Spinal cord (tissue), 10 donors: Measurements from ENCODE around the gene CTPS2. TPM values are rescaled to one million over a fixed set of nuclear protein-coding genes. Genes with fewer than 3 reads are reported as not detected.
"Not testable (repeated sequence)": the region's sequence is repeated elsewhere in the genome, so short reads cannot be mapped to it uniquely, and the experiment has no call there.

Source experiments
- DNase-seq, 6 donors: peaks; one replicate each; pipeline versions ENCODE4 v3.0.0 to v3.0.0-alpha.2; 2013 to 2015; ENCODE audit warnings: low spot score in 6 of 6, low read depth in 4 of 6
- H3K27ac ChIP-seq: one replicate; pipeline ENCODE4 v1.5.1; 2013; ENCODE audit warnings: low read depth, low read length, control low read depth
- H3K27me3 ChIP-seq: one replicate; pipeline ENCODE4 v1.6.1; 2013; ENCODE audit warnings: low read length; ENCODE audit not compliant: control insufficient read depth, insufficient read depth
- H3K36me3 ChIP-seq: one replicate; pipeline ENCODE4 v1.6.1; 2013; ENCODE audit warnings: low read length; ENCODE audit not compliant: control insufficient read depth, insufficient read depth
- H3K4me1 ChIP-seq: one replicate; pipeline ENCODE4 v1.6.1; 2013; ENCODE audit warnings: low read length; ENCODE audit not compliant: control insufficient read depth, insufficient read depth
- H3K4me3 ChIP-seq: one replicate; pipeline ENCODE4 v1.5.1; 2013; ENCODE audit warnings: low read depth, low read length, control low read depth
- H3K9me3 ChIP-seq: one replicate; pipeline ENCODE4 v1.6.1; 2013; ENCODE audit warnings: low read length; ENCODE audit not compliant: control insufficient read depth, insufficient read depth
- WGBS: methylation state at CpG from one replicate; pipeline ENCODE4 v1.1.5; 2013; ENCODE audit warnings: missing lambda C conversion rate; ENCODE audit not compliant: insufficient coverage; 5-methylcytosine and 5-hydroxymethylcytosine counted together
- polyA plus RNA-seq, 2 donors: library from polyadenylated mRNA; unstranded; fragments of 120-200 nt; gene quantifications; one replicate each; pipeline ENCODE4 v1.2.1, GENCODE V29; 2013; ENCODE audit not compliant: insufficient read length in 2 of 2
- total RNA-seq, 2 donors: library from RNA; depleted of rRNA in 1 of 2; stranded (reverse); fragments of 120-200 nt in 1 of 2; fragments of >200 nt in 1 of 2; gene quantifications; one replicate each; pipeline versions ENCODE4 v1.2.3 to v1.2.4, GENCODE V29; 2013 to 2014
- donor health status: healthy.

The CTPS2 gene
- total and polyA plus RNA-seq, 4 donors: 23.8 to 28.9 (median 26.1) TPM

DNA sequence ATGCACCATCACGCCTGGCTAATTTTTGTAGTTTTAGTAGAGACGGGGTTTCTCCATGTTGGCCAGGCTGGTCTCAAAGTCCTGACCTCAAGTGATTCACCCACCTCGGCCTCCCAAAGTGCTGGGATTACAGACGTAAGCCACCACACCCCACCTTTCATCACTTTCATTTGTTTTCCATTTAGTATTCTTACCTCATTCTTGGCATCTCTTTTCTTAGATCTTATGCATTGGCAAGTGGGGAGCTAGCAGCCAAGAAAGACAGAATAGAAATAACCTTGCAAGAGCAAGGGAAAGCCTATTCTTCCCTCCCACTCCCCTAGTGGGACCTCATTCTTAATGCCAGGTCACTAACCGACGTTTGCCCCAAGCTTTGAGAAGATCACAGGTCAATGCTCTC, 84.0 kb downstream of the CTPS2 start:
- not testable (repeated sequence) for H3K27ac ChIP-seq, H3K9me3 ChIP-seq, H3K4me3 ChIP-seq, H3K4me1 ChIP-seq, H3K36me3 ChIP-seq
- 49% methylated on average over 3 of the region's 6 CpGs for WGBS
- peak in 1 of 6 donors; percentile 10 for DNase-seq
- peaks cover 36% of the 10 kb centered on the region for H3K27me3 ChIP-seq

DNA sequence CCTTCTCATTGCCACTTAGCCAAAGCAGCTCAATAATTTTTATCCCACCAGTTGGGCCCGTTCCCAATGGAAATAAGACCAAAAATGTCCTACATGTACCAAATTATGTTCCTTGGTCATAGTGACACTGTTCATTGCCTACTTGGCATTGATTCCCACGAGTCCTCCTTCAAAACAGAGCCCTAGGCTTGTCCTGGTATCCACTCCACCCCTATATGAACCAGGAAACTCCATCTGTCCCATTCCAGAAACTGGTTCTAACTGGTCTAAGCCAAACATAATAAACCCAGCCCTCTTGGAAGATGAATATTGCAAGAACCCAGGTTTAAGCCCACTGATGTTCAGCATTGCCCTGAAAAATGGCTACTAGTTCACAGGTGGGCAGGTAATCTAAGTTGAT, 93.4 kb downstream of the CTPS2 start:
- WGBS: 96% methylated on average over 2 of the region's 2 CpGs
- no peaks in the 10 kb centered on the region for H3K9me3 ChIP-seq
- no peaks in the 10 kb centered on the region for H3K4me1 ChIP-seq
- H3K36me3 ChIP-seq: no peaks in the 10 kb centered on the region
- no peak overlapping the region for H3K27ac ChIP-seq
- H3K27me3 ChIP-seq: peaks cover 7% of the 10 kb centered on the region
- no peak overlapping the region for H3K4me3 ChIP-seq
- no peak for DNase-seq

DNA sequence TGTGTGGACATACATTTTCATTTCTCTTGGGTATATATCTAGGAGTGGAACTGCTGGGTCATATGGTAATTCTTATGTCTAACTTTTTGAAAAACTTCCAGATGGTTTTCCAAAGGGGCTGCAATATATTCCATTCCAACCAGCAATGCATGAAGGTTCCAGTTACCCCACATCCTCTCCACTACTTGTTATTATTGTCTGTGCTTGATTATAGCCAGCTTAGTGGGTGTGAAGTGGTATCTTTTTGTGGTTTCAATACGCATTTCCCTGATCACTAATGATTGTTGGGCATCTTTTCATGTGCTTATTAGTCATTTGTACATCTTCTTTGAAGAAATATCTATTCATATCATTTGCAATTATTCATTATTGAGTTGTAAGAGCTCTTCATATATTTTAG, 94.0 kb downstream of the CTPS2 start:
- Histone ChIP-seq H3K27me3 (peaks cover 8% of the 10 kb centered on the region), H3K4me3 (no peak overlapping the region), H3K4me1 (no peaks in the 10 kb centered on the region), H3K27ac (no peak overlapping the region), H3K36me3 (no peaks in the 10 kb centered on the region), H3K9me3 (no peaks in the 10 kb centered on the region)
- WGBS: no CpG with 5 or more reads among the region's 1 CpG
- no peak for DNase-seq

DNA sequence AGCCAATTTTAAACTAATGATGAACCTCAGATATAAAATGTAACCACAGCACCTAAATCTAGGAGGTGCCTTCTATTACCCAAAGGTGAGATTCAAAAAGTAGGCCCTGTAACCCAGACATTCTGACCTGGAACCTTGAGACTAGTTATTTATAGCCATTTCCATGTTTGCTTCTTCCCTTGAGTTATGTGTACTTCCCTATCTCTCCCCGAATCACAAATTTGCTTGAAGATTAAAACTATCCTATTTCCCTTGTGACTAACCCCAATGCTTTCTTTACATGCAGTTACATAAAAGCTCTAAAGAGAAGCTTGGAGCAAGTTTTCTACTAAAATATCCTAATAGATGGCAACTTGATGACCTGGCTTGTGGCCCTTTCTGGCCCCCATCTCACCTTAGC, 95.1 kb downstream of the CTPS2 start:
- no CpG with 5 or more reads among the region's 1 CpG for WGBS
- no peaks in the 10 kb centered on the region for H3K9me3 ChIP-seq

DNA sequence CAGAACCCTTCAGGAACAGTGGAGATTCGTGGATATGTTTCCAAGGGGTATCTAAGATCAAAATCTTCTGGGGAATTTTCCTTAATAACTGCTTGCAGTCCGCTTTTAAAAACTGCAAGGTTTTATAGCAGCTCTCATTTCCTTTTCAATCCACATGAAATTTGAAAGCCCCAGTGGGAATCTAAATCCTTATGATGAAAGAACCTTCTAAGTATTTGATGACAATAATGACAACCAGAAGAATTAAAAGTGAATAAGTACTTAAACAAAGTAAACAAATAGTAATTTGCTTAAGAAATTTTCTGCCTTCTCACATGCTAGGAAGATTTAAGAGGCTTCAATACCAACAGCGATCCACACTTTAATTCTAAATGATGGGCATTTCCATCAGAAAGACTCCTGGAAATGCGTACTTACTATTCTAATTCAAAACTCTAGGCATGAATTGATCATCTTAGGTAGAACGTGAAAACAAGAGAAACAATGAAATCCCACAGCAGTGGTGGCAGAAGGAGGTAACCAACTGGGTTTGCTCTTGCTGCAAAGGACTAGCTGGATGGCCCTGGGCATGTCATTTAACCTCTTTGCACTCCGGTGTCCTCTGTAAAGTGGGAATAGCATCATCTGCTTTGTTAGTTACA, 100.1 kb downstream of the CTPS2 start:
- Histone ChIP-seq H3K27ac (no peak overlapping the region), H3K27me3 (peaks cover 5% of the 10 kb centered on the region), H3K36me3 (peaks cover 2% of the 10 kb centered on the region), H3K4me3 (no peak overlapping the region), H3K9me3 (no peaks in the 10 kb centered on the region), H3K4me1 (no peaks in the 10 kb centered on the region)
- 19% methylated on average over 2 of the region's 6 CpGs for WGBS
- no peak for DNase-seq

More for the DNA sequence above, 95.1 kb downstream of the CTPS2 start:
- no peak for DNase-seq
- no peaks in the 10 kb centered on the region for H3K4me1 ChIP-seq
- no peak overlapping the region for H3K4me3 ChIP-seq
- peaks cover 7% of the 10 kb centered on the region for H3K27me3 ChIP-seq
- H3K27ac ChIP-seq: no peak overlapping the region
- no peaks in the 10 kb centered on the region for H3K36me3 ChIP-seq

DNA sequence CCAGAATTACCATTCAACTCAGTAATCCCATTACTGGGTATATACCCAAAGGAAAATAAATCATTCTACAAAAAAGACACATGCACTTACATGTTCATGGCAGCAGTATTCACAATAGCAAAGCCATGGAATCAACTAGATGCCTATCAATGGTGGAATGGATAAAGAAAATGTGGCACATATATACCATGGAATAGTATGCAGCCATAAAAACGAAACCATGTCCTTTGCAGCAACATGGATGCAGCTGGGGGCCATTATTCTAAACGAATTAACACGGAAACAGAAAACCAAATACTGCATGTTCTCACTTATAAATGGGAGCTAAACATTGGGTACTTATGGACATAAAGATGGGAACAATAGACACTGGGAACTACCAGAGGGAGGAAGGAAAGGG, 101.8 kb downstream of the CTPS2 start:
- not testable (repeated sequence) for H3K4me3 ChIP-seq, H3K36me3 ChIP-seq, H3K27me3 ChIP-seq, H3K27ac ChIP-seq, H3K9me3 ChIP-seq, H3K4me1 ChIP-seq, DNase-seq
- WGBS: no CpG with 5 or more reads among the region's 3 CpGs

DNA sequence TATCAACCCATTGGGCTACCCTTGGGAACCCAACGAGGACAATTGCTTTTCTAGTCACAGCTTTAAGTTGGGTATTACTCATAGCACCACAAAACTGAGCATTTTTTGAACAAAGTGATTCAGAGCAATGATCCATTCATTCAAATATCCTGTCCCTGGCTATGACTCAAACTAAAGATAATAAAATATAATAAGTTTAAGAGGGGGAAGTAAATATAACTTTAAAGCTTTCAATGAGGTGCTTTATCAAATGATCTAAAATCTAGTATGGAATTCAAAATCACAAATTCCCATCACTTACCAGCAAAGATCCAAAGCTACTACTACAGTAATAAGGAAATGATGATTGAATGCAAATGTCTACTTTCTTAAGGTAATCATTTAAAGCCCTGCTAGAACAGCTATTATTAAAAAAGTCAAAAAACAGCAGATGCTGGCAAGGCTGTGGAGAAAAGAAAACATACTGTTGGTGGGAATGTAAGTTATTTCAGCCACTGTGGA, 102.3 kb downstream of the CTPS2 start:
- WGBS: no CpG with 5 or more reads among the region's 1 CpG
- DNase-seq: no peak

DNA sequence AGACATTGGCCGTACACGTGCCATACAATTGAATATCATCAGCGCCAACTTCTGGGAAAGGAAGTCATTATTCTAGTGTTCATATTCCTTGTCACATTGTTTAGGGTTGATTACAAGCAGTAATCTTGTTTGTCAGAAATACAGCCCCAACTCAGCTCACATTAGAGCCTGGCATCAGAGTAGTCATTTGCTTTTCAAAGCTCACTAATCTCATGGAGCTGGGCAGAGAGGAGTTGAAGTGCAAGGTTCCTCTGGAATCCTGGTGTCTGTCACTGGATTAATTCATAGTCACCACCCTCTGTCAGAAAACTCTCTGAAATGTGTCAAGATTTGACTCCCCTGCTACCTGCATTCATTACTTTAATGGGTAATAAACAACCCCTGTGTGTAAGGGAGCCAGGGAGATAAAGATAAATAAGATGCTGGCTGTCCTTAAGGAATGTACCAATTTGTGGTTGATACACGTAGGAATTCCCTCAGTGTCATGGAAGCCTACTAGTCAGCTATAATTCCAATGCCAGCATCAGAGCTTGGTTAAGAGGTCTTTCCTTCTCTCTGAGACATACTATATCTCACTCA, 106.2 kb downstream of the CTPS2 start:
- Histone ChIP-seq H3K27ac (no peak overlapping the region), H3K4me1 (no peaks in the 10 kb centered on the region), H3K9me3 (no peaks in the 10 kb centered on the region), H3K27me3 (peaks cover 11% of the 10 kb centered on the region), H3K36me3 (peaks cover 2% of the 10 kb centered on the region), H3K4me3 (no peak overlapping the region)
- WGBS: no CpG with 5 or more reads among the region's 4 CpGs
- no peak for DNase-seq

More for the DNA sequence above, 102.3 kb downstream of the CTPS2 start:
- Histone ChIP-seq H3K36me3 (peaks cover 2% of the 10 kb centered on the region), H3K27me3 (peaks cover 10% of the 10 kb centered on the region), H3K27ac (no peak overlapping the region), H3K4me1 (no peaks in the 10 kb centered on the region), H3K9me3 (no peaks in the 10 kb centered on the region), H3K4me3 (no peak overlapping the region)

DNA sequence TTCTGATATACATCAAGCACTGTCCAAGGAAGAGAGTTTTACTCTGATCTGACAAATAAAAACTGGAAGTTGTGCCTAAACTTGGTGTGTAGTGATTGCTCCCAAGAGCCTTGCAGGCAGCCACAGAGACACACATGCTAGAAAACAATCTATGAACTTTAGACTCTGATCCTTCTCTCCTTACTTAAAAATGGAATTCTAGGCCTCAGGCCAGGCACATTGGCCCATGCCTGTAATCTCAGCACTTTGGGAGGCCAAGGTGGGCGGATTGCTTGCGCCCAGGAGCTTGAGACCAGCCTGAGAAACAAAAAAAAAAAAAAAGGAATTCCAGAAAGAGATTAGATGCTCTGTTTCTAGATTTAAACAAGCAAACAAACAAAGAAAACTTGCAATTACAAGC, 108.1 kb downstream of the CTPS2 start:
- DNase-seq: no peak
- H3K4me1 ChIP-seq: no peaks in the 10 kb centered on the region
- H3K4me3 ChIP-seq: no peak overlapping the region
- no peak overlapping the region for H3K27ac ChIP-seq
- no peaks in the 10 kb centered on the region for H3K9me3 ChIP-seq
- H3K36me3 ChIP-seq: no peaks in the 10 kb centered on the region
- 67% methylated on average over 2 of the region's 2 CpGs for WGBS
- H3K27me3 ChIP-seq: peaks cover 11% of the 10 kb centered on the region

DNA sequence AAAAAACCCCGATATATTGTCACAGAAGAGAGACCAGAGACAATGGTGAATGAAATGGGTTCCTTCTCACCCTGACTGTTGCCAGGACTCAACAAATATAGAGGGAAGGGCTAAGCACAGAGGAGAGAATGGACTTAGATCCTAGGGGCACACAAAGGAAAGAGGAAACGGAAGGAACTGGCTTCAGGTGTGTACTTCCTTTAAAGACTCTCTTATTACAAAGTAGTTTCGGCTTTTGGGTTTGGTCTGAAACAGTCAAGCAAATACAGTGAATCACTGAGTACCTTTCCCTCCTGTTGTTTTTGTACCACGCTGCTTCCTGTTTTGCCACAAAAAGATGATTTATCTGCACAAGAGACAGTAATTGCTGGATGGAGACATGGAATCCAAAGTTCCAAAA, 108.6 kb downstream of the CTPS2 start:
- no peaks in the 10 kb centered on the region for H3K36me3 ChIP-seq
- no peaks in the 10 kb centered on the region for H3K4me1 ChIP-seq
- H3K9me3 ChIP-seq: no peaks in the 10 kb centered on the region
- no peak overlapping the region for H3K27ac ChIP-seq
- H3K4me3 ChIP-seq: no peak overlapping the region
- DNase-seq: no peak
- peaks cover 11% of the 10 kb centered on the region for H3K27me3 ChIP-seq
- 92% methylated on average over 2 of the region's 4 CpGs for WGBS
